ENCODE data around the gene FBXW11.

The FBXW11 gene

GRCh38 chr5:172002310-172002709, 4.1 kb downstream of the FBXW11 start:
- Histone ChIP-seq H3K9me3 (ENCODE audit: control insufficient read depth, insufficient read depth, low read depth, low read length) (no peaks in the 10 kb centered on the region), H3K4me3 (ENCODE audit: low read depth, low read length) (no peak overlapping the region), H3K36me3 (ENCODE audit: control insufficient read depth, insufficient read depth, low read length) (no peaks in the 10 kb centered on the region), H3K27me3 (ENCODE audit: control insufficient read depth, insufficient read depth, low read length) (no peaks in the 10 kb centered on the region), H3K9ac (ENCODE audit: low read length) (no peak overlapping the region), H3K27ac (ENCODE audit: low read depth, low read length) (no peak overlapping the region), H3K4me1 (ENCODE audit: control insufficient read depth, insufficient read depth, low read length) (peaks cover 62% of the 10 kb centered on the region)

- no peak overlapping the region for H3K9ac ChIP-seq (ENCODE audit: low read length)
- no peak overlapping the region for H3K27ac ChIP-seq (ENCODE audit: low read depth, low read length)
- H3K36me3 ChIP-seq (ENCODE audit: control insufficient read depth, insufficient read depth, low read length): peaks cover 14% of the 10 kb centered on the region; the same call in 1 of the 2 replicates
- H3K27me3 ChIP-seq (ENCODE audit: control insufficient read depth, insufficient read depth, low read length): no peaks in the 10 kb centered on the region
- no peak overlapping the region for H3K4me3 ChIP-seq (ENCODE audit: low read depth, low read length)
- peaks cover 73% of the 10 kb centered on the region for H3K4me1 ChIP-seq (ENCODE audit: control insufficient read depth, insufficient read depth, low read length)
- no peaks in the 10 kb centered on the region for H3K9me3 ChIP-seq (ENCODE audit: control insufficient read depth, insufficient read depth, low read depth, low read length)
Observed at GRCh38 chr5:171999877-172000276, 6.6 kb downstream of the FBXW11 start.

DNA sequence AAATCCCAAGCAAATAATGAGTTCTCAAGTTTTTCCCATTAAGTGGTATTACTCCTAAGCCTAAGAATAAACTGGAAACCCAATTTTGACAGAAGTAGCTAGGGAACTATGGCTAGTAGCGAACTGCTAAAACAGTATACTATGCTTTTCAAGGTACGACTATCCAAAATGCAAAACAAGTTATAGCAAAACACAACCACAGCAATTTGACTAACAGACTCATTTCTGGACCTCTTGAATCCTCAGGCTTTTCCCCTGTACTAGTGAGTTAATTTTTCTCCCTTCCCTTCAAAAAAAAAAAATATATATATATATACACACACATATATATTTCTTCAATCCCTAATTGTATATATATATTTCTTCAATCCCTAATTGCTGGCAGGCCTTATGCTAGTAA, 7.3 kb downstream of the FBXW11 start:
- no peak overlapping the region for H3K9ac ChIP-seq (ENCODE audit: low read length)
- H3K9me3 ChIP-seq (ENCODE audit: control insufficient read depth, insufficient read depth, low read depth, low read length): no peaks in the 10 kb centered on the region
- H3K27ac ChIP-seq (ENCODE audit: low read depth, low read length): no peak overlapping the region
- no peaks in the 10 kb centered on the region for H3K27me3 ChIP-seq (ENCODE audit: control insufficient read depth, insufficient read depth, low read length)
- peaks cover 14% of the 10 kb centered on the region for H3K36me3 ChIP-seq (ENCODE audit: control insufficient read depth, insufficient read depth, low read length)
- H3K4me1 ChIP-seq (ENCODE audit: control insufficient read depth, insufficient read depth, low read length): peaks cover 68% of the 10 kb centered on the region
- no peak overlapping the region for H3K4me3 ChIP-seq (ENCODE audit: low read depth, low read length)

DNA sequence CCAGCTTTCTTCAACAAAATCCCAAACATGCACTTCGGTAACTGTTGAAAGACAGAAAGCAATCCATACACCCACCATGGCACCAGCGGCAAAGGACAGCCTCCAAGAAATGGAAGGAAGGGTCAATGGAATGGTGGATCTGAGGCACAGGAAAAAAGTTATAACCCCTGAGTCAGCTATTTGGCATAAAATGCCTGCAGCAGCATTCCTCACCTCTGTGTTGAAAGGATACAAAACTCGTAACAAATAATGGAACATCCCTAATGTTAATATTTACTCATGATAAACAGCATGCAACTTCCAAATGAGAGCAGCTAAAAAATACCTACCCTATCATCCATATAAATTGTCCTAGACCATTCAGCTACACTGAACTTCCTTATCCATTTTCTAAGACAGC, 9.4 kb downstream of the FBXW11 start:
- Histone ChIP-seq H3K27ac (ENCODE audit: low read depth, low read length) (no peak overlapping the region), H3K9me3 (ENCODE audit: control insufficient read depth, insufficient read depth, low read depth, low read length) (no peaks in the 10 kb centered on the region), H3K4me1 (ENCODE audit: control insufficient read depth, insufficient read depth, low read length) (peaks cover 55% of the 10 kb centered on the region)

GRCh38 chr5:171992813-171993212, 13.6 kb downstream of the FBXW11 start:
- H3K9ac ChIP-seq (ENCODE audit: low read length): no peak overlapping the region
- no peaks in the 10 kb centered on the region for H3K27me3 ChIP-seq (ENCODE audit: control insufficient read depth, insufficient read depth, low read length)
- peaks cover 24% of the 10 kb centered on the region for H3K4me1 ChIP-seq (ENCODE audit: control insufficient read depth, insufficient read depth, low read length)
- H3K9me3 ChIP-seq (ENCODE audit: control insufficient read depth, insufficient read depth, low read depth, low read length): no peaks in the 10 kb centered on the region
- peaks cover 28% of the 10 kb centered on the region for H3K36me3 ChIP-seq (ENCODE audit: control insufficient read depth, insufficient read depth, low read length)
- H3K4me3 ChIP-seq (ENCODE audit: low read depth, low read length): no peak overlapping the region
- H3K27ac ChIP-seq (ENCODE audit: low read depth, low read length): no peak overlapping the region

More for the DNA sequence above, 9.4 kb downstream of the FBXW11 start:
- no peak overlapping the region for H3K9ac ChIP-seq (ENCODE audit: low read length)
- no peaks in the 10 kb centered on the region for H3K27me3 ChIP-seq (ENCODE audit: control insufficient read depth, insufficient read depth, low read length)
- peaks cover 16% of the 10 kb centered on the region for H3K36me3 ChIP-seq (ENCODE audit: control insufficient read depth, insufficient read depth, low read length)
- no peak overlapping the region for H3K4me3 ChIP-seq (ENCODE audit: low read depth, low read length)

GRCh38 chr5:171992305-171992704, 14.1 kb downstream of the FBXW11 start:
- Histone ChIP-seq H3K27me3 (ENCODE audit: control insufficient read depth, insufficient read depth, low read length) (no peaks in the 10 kb centered on the region), H3K4me1 (ENCODE audit: control insufficient read depth, insufficient read depth, low read length) (peaks cover 23% of the 10 kb centered on the region), H3K4me3 (ENCODE audit: low read depth, low read length) (no peak overlapping the region), H3K27ac (ENCODE audit: low read depth, low read length) (no peak overlapping the region), H3K36me3 (ENCODE audit: control insufficient read depth, insufficient read depth, low read length) (peaks cover 28% of the 10 kb centered on the region), H3K9me3 (ENCODE audit: control insufficient read depth, insufficient read depth, low read depth, low read length) (no peaks in the 10 kb centered on the region), H3K9ac (ENCODE audit: low read length) (no peak overlapping the region)

- no peaks in the 10 kb centered on the region for H3K27me3 ChIP-seq (ENCODE audit: control insufficient read depth, insufficient read depth, low read length)
- no peak overlapping the region for H3K27ac ChIP-seq (ENCODE audit: low read depth, low read length)
- no peak overlapping the region for H3K4me3 ChIP-seq (ENCODE audit: low read depth, low read length)
- no peak overlapping the region for H3K9ac ChIP-seq (ENCODE audit: low read length)
- peaks cover 16% of the 10 kb centered on the region; the same call in 1 of the 2 replicates for H3K4me1 ChIP-seq (ENCODE audit: control insufficient read depth, insufficient read depth, low read length)
- peaks cover 16% of the 10 kb centered on the region for H3K36me3 ChIP-seq (ENCODE audit: control insufficient read depth, insufficient read depth, low read length)
- no peaks in the 10 kb centered on the region for H3K9me3 ChIP-seq (ENCODE audit: control insufficient read depth, insufficient read depth, low read depth, low read length)
Observed at GRCh38 chr5:171990713-171991015, 15.8 kb downstream of the FBXW11 start.

GRCh38 chr5:171989946-171990712, 16.3 kb downstream of the FBXW11 start:
- no peak overlapping the region for H3K27ac ChIP-seq (ENCODE audit: low read depth, low read length)

DNA sequence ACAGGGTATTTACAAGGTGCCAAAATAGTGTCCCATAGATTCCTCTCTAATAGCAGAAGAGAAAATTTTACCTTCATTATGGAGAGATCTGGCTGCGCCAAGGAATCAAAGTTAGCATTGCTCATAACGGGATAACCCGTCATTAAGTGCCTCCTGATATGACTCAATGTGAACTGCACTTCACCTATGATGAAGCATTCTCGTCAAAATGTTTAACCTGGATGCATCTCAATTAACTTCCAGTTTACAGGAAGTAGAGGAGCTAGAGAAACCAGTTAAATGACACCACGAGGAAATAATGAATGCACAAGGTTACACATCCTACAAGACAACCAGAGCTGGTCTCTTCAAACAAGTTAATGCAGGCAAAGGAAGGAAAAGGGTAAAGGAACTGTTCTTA, 17.2 kb downstream of the FBXW11 start:
- Histone ChIP-seq H3K36me3 (ENCODE audit: control insufficient read depth, insufficient read depth, low read length) (peaks cover 15% of the 10 kb centered on the region), H3K9ac (ENCODE audit: low read length) (no peak overlapping the region), H3K4me1 (ENCODE audit: control insufficient read depth, insufficient read depth, low read length) (peaks cover 25% of the 10 kb centered on the region), H3K27ac (ENCODE audit: low read depth, low read length) (no peak overlapping the region), H3K4me3 (ENCODE audit: low read depth, low read length) (no peak overlapping the region), H3K27me3 (ENCODE audit: control insufficient read depth, insufficient read depth, low read length) (no peaks in the 10 kb centered on the region), H3K9me3 (ENCODE audit: control insufficient read depth, insufficient read depth, low read depth, low read length) (no peaks in the 10 kb centered on the region)

More at GRCh38 chr5:171989946-171990712, 16.3 kb downstream of the FBXW11 start:
- Histone ChIP-seq H3K36me3 (ENCODE audit: control insufficient read depth, insufficient read depth, low read length) (peaks cover 15% of the 10 kb centered on the region), H3K9me3 (ENCODE audit: control insufficient read depth, insufficient read depth, low read depth, low read length) (no peaks in the 10 kb centered on the region), H3K4me1 (ENCODE audit: control insufficient read depth, insufficient read depth, low read length) (peaks cover 18% of the 10 kb centered on the region; the same call in 1 of the 2 replicates), H3K9ac (ENCODE audit: low read length) (no peak overlapping the region), H3K27me3 (ENCODE audit: control insufficient read depth, insufficient read depth, low read length) (no peaks in the 10 kb centered on the region), H3K4me3 (ENCODE audit: low read depth, low read length) (no peak overlapping the region)

- Histone ChIP-seq H3K27ac (ENCODE audit: low read depth, low read length) (no peak overlapping the region), H3K27me3 (ENCODE audit: control insufficient read depth, insufficient read depth, low read length) (no peaks in the 10 kb centered on the region), H3K9ac (ENCODE audit: low read length) (no peak overlapping the region), H3K36me3 (ENCODE audit: control insufficient read depth, insufficient read depth, low read length) (peaks cover 19% of the 10 kb centered on the region), H3K9me3 (ENCODE audit: control insufficient read depth, insufficient read depth, low read depth, low read length) (no peaks in the 10 kb centered on the region), H3K4me1 (ENCODE audit: control insufficient read depth, insufficient read depth, low read length) (peaks cover 48% of the 10 kb centered on the region), H3K4me3 (ENCODE audit: low read depth, low read length) (no peak overlapping the region)
Observed at GRCh38 chr5:171986772-171987171, 19.7 kb downstream of the FBXW11 start.

- peaks cover 12% of the 10 kb centered on the region for H3K36me3 ChIP-seq (ENCODE audit: control insufficient read depth, insufficient read depth, low read length)
Observed at GRCh38 chr5:171984748-171985419, 21.6 kb downstream of the FBXW11 start.

More at GRCh38 chr5:171984748-171985419, 21.6 kb downstream of the FBXW11 start:
- H3K4me3 ChIP-seq (ENCODE audit: low read depth, low read length): no peak overlapping the region
- H3K27me3 ChIP-seq (ENCODE audit: control insufficient read depth, insufficient read depth, low read length): no peaks in the 10 kb centered on the region
- H3K27ac ChIP-seq (ENCODE audit: low read depth, low read length): no peak overlapping the region
- H3K4me1 ChIP-seq (ENCODE audit: control insufficient read depth, insufficient read depth, low read length): peaks cover 62% of the 10 kb centered on the region
- H3K9me3 ChIP-seq (ENCODE audit: control insufficient read depth, insufficient read depth, low read depth, low read length): peaks cover 6% of the 10 kb centered on the region; the same call in 1 of the 2 replicates
- H3K9ac ChIP-seq (ENCODE audit: low read length): no peak overlapping the region
